Glutamatergic neuron (in vitro differentiated cells): ENCODE data around the gene SRPRB. TPM values are rescaled to one million over a fixed set of nuclear protein-coding genes. Genes with fewer than 3 reads are reported as not detected.

Experiments
- DNase-seq: peaks from one replicate; pipeline ENCODE4 v3.0.0; 2022
- H3K27ac Mint-ChIP-seq: one replicate; pipeline ENCODE4 v1.8.0; 2020; ENCODE audit warnings: mild to moderate bottlenecking, mixed read lengths, inconsistent platforms; ENCODE audit not compliant: unreplicated experiment
- H3K27me3 Mint-ChIP-seq: one replicate; pipeline ENCODE4 v1.8.0; 2020; ENCODE audit warnings: mild to moderate bottlenecking, moderate library complexity, mixed read lengths, inconsistent platforms; ENCODE audit not compliant: unreplicated experiment
- H3K36me3 Mint-ChIP-seq: one replicate; pipeline ENCODE4 v1.8.0; 2020; ENCODE audit warnings: mild to moderate bottlenecking, mixed read lengths, inconsistent platforms; ENCODE audit not compliant: unreplicated experiment
- H3K4me1 Mint-ChIP-seq: one replicate; pipeline ENCODE4 v1.8.0; 2020; ENCODE audit warnings: mild to moderate bottlenecking, low read depth, mixed read lengths, inconsistent platforms; ENCODE audit not compliant: unreplicated experiment
- H3K4me3 Mint-ChIP-seq: one replicate; pipeline ENCODE4 v1.8.0; 2020; ENCODE audit warnings: mild to moderate bottlenecking, mixed read lengths, inconsistent platforms; ENCODE audit not compliant: unreplicated experiment
- H3K9me3 Mint-ChIP-seq: one replicate; pipeline ENCODE4 v1.8.0; 2020; ENCODE audit warnings: mild to moderate bottlenecking, moderate library complexity, mixed read lengths, inconsistent platforms; ENCODE audit not compliant: unreplicated experiment
- total RNA-seq: library from RNA; stranded (reverse); fragmentation: NEBNext Ultra II Directional; extraction: Animal tissue kit (Norgen Biotek cat#: 25700); gene quantifications from one replicate; pipeline ENCODE4 v1.2.1, GENCODE V29; 2021; ENCODE audit not compliant: unreplicated experiment
- TF ChIP-seq, protein P1 (sequence below): fragments of 200-600 bp; sonication (generic); IDR thresholded peaks from one replicate; pipeline ENCODE4 v1.5.0; 2021; ENCODE audit not compliant: partially characterized antibody, unreplicated experiment

The SRPRB gene
- total RNA-seq, 1 donor from 2014 or later, result 47.2 TPM

DNA sequence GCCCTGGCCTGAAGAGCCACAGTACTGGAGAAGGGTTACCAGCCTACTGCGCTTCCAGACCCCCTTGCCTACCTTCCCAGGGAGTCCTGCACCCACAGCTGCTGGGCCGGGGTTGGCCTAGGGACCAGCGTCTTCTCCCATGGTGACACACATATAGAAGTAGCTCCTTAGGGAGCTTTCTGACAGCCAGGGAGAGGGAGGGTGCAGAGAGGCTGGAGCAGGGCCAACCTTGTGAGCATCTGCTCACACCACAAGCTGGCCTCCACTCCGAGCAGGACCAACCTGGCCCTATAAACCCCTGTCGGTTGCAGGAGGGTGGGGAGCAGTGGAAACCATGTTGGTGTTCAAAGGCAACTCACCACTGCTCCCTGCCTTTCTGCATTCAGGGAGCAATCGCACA, 35.2 kb downstream of the SRPRB start:
- Mint-ChIP-seq H3K27ac (no peak overlapping the region), H3K27me3 (peaks cover 4% of the 10 kb centered on the region), H3K4me3 (no peak overlapping the region), H3K36me3 (peaks cover 8% of the 10 kb centered on the region), H3K9me3 (peaks cover 5% of the 10 kb centered on the region), H3K4me1 (peaks cover 2% of the 10 kb centered on the region)
- TF ChIP-seq, protein P1, sequence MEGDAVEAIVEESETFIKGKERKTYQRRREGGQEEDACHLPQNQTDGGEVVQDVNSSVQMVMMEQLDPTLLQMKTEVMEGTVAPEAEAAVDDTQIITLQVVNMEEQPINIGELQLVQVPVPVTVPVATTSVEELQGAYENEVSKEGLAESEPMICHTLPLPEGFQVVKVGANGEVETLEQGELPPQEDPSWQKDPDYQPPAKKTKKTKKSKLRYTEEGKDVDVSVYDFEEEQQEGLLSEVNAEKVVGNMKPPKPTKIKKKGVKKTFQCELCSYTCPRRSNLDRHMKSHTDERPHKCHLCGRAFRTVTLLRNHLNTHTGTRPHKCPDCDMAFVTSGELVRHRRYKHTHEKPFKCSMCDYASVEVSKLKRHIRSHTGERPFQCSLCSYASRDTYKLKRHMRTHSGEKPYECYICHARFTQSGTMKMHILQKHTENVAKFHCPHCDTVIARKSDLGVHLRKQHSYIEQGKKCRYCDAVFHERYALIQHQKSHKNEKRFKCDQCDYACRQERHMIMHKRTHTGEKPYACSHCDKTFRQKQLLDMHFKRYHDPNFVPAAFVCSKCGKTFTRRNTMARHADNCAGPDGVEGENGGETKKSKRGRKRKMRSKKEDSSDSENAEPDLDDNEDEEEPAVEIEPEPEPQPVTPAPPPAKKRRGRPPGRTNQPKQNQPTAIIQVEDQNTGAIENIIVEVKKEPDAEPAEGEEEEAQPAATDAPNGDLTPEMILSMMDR, result no peak
- DNase-seq, result no peak

DNA sequence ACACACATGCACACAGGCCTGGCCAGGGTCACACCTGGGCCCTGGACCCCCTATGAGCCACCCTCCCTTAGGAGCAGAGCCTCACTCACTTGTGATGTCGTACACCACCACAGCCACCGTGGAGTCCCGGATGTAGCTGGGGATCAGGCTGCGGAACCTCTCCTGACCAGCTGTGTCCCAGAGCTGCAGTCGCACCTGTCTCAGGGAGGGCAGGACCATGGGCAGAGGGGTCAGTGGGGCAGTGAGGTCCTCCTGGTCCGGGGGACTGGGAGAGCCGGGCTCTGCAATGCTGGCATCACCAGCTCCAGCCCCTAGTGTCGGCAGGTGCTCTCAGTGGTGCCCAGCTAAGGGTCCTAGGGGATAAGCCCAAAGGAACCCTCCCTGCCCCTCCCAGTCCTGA, 35.6 kb downstream of the SRPRB start:
- peaks cover 2% of the 10 kb centered on the region for H3K4me1 Mint-ChIP-seq

DNA sequence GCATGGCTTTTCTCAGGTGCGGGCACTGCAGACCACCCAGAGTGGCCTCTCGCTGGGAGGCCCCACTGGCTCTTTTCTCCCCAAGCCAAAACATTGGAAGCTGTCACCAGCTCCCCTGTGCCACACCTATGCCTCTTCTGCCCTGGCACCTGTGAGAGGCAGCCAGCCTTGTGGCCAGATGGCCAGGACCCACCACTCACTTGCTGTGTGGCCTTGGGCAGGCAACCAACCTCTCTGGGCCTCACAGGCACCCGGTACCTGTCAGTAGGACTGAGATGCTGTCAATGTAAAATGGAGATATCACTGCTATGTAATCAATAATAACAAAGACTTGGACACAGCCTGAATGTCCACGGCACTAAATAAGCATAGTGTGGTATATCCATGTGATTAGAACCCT, 36.5 kb downstream of the SRPRB start:
- H3K36me3 Mint-ChIP-seq, result peaks cover 5% of the 10 kb centered on the region
- H3K27ac Mint-ChIP-seq, result no peak overlapping the region

More for the DNA sequence above, 35.6 kb downstream of the SRPRB start:
- TF ChIP-seq, protein P1, result no peak
- Mint-ChIP-seq H3K27me3 (peaks cover 4% of the 10 kb centered on the region), H3K27ac (no peak overlapping the region), H3K4me3 (no peak overlapping the region), H3K9me3 (peaks cover 5% of the 10 kb centered on the region), H3K36me3 (peaks cover 8% of the 10 kb centered on the region)
- no peak for DNase-seq

DNA sequence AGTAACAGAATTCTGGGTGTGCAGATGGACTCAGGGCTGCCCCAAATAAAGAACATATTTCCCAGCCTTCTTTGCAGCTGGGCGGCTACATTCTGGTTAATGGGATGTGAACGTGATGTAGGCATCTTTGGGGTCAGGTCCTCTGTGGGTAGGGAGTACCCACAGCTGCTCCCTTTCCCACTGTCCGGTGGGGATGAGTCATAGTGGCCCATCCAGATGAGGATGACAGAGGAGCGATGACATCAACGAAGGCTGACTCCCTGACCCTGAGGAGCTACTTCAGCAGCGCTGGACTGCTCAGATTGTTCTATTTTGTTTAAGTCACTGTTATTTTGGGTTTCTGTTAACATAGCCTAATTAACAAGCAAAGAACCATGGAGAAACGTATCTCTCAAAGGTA, 38.0 kb downstream of the SRPRB start:
- H3K9me3 Mint-ChIP-seq, result peaks cover 6% of the 10 kb centered on the region
- TF ChIP-seq, protein P1, result no peak
- H3K27me3 Mint-ChIP-seq, result peaks cover 3% of the 10 kb centered on the region
- H3K27ac Mint-ChIP-seq, result no peak overlapping the region
- DNase-seq, result no peak
- no peak overlapping the region for H3K4me3 Mint-ChIP-seq
- H3K36me3 Mint-ChIP-seq, result no peaks in the 10 kb centered on the region
- H3K4me1 Mint-ChIP-seq, result no peaks in the 10 kb centered on the region

More for the DNA sequence above, 36.5 kb downstream of the SRPRB start:
- Mint-ChIP-seq H3K4me3 (no peak overlapping the region), H3K4me1 (no peaks in the 10 kb centered on the region), H3K9me3 (peaks cover 5% of the 10 kb centered on the region), H3K27me3 (peaks cover 4% of the 10 kb centered on the region)
- TF ChIP-seq, protein P1, result no peak
- no peak for DNase-seq

DNA sequence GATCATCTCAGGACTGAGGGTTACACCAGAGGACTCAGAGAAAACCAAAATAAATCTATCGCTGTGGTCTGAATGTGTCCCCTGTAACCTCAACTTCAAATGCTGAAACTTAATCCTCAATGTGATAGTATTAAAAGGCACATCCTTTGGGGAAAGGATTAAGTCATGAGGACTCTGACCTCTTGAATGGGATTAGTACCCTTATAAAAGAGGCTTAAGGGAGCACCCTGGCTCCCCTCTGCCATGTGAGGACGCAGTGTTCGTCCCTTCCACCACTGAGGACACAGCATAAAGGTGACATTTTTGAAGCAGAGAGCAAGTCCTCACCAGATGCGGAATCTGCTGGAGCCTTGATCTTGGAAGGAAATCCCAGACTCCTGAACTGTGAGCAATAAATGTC, 39.5 kb downstream of the SRPRB start:
- Mint-ChIP-seq H3K36me3 (no peaks in the 10 kb centered on the region), H3K4me1 (no peaks in the 10 kb centered on the region), H3K9me3 (peaks cover 4% of the 10 kb centered on the region), H3K27ac (no peak overlapping the region), H3K27me3 (no peaks in the 10 kb centered on the region), H3K4me3 (no peak overlapping the region)
- TF ChIP-seq, protein P1, result no peak
- DNase-seq, result no peak
